GM08714 (cell line): Measurements from ENCODE around the gene KCNJ12.
"Not testable (repeated sequence)": the region's sequence is repeated elsewhere in the genome, so short reads cannot be mapped to it uniquely, and the experiment has no call there.

ENCODE experiments used
- H3K4me3 ChIP-seq: fragments of 200-500 bp; sonication (Bioruptor generic); 2 replicates; pipeline ENCODE4 v1.5.1; 2014; ENCODE audit warnings: mild to moderate bottlenecking, low read length, inconsistent platforms
- ZNF274 ChIP-seq: IDR thresholded peaks from 2 replicates; pipeline ENCODE4 v1.6.1; 2012; ENCODE audit warnings: mild to moderate bottlenecking, low read depth, low read length

The KCNJ12 gene

GRCh38 chr17:21387616-21388015 lies 11.5 kb downstream of the KCNJ12 start:
- H3K4me3 ChIP-seq: no peak overlapping the region
- no peak for TF ChIP-seq ZNF274

GRCh38 chr17:21388066-21388465 lies 11.9 kb downstream of the KCNJ12 start:
- TF ChIP-seq ZNF274: no peak
- H3K4me3 ChIP-seq: no peak overlapping the region

GRCh38 chr17:21388944-21389343 lies 12.8 kb downstream of the KCNJ12 start:
- no peak overlapping the region for H3K4me3 ChIP-seq
- no peak for TF ChIP-seq ZNF274

GRCh38 chr17:21389394-21389793 lies 13.2 kb downstream of the KCNJ12 start:
- H3K4me3 ChIP-seq: no peak overlapping the region
- TF ChIP-seq ZNF274: no peak

GRCh38 chr17:21390294-21390693 lies 14.1 kb downstream of the KCNJ12 start:
- no peak overlapping the region for H3K4me3 ChIP-seq
- TF ChIP-seq ZNF274: no peak

- H3K4me3 ChIP-seq: no peak overlapping the region
- no peak for TF ChIP-seq ZNF274
Measured at GRCh38 chr17:21392266-21392665, 16.1 kb downstream of the KCNJ12 start.

- H3K4me3 ChIP-seq: no peak overlapping the region
- no peak for TF ChIP-seq ZNF274
Measured at GRCh38 chr17:21394265-21394664, 18.1 kb downstream of the KCNJ12 start.

GRCh38 chr17:21395764-21396163 lies 19.6 kb downstream of the KCNJ12 start:
- no peak for TF ChIP-seq ZNF274

GRCh38 chr17:21396237-21396636 lies 20.1 kb downstream of the KCNJ12 start:
- no peak for TF ChIP-seq ZNF274
- H3K4me3 ChIP-seq: no peak overlapping the region

More at GRCh38 chr17:21395764-21396163, 19.6 kb downstream of the KCNJ12 start:
- no peak overlapping the region for H3K4me3 ChIP-seq

GRCh38 chr17:21397341-21398190 lies 21.4 kb downstream of the KCNJ12 start:
- no peak overlapping the region for H3K4me3 ChIP-seq
- TF ChIP-seq ZNF274: no peak

- no peak for TF ChIP-seq ZNF274
- no peak overlapping the region for H3K4me3 ChIP-seq
Measured at GRCh38 chr17:21399474-21400186, 23.5 kb downstream of the KCNJ12 start.

GRCh38 chr17:21400187-21400569 lies 24.0 kb downstream of the KCNJ12 start:
- H3K4me3 ChIP-seq: not testable (repeated sequence)

- no peak overlapping the region for H3K4me3 ChIP-seq
- no peak for TF ChIP-seq ZNF274
Measured at GRCh38 chr17:21400816-21401593, 24.8 kb downstream of the KCNJ12 start.

GRCh38 chr17:21402166-21402571 lies 26.0 kb downstream of the KCNJ12 start:
- H3K4me3 ChIP-seq: not testable (repeated sequence)

GRCh38 chr17:21402926-21403325 lies 26.8 kb downstream of the KCNJ12 start:
- H3K4me3 ChIP-seq: not testable (repeated sequence)

GRCh38 chr17:21404106-21404505 lies 27.9 kb downstream of the KCNJ12 start:
- not testable (repeated sequence) for H3K4me3 ChIP-seq

- not testable (repeated sequence) for H3K4me3 ChIP-seq
Measured at GRCh38 chr17:21404539-21404938, 28.4 kb downstream of the KCNJ12 start.

- not testable (repeated sequence) for H3K4me3 ChIP-seq
Measured at GRCh38 chr17:21404956-21405731, 29.0 kb downstream of the KCNJ12 start.

- H3K4me3 ChIP-seq: not testable (repeated sequence)
Measured at GRCh38 chr17:21405904-21406400, 29.8 kb downstream of the KCNJ12 start.
